ENCODE data around the gene IL11. TPM values are rescaled to one million over a fixed set of nuclear protein-coding genes. Genes with fewer than 3 reads are reported as not detected.

IL11 gene
- polyA plus RNA-seq, 2 donors, result 0.47 to 0.51 TPM

GRCh38 chr19:55316646-55317045, 53.6 kb downstream of the IL11 start:
- H3K4me1 ChIP-seq (ENCODE audit: control insufficient read depth in 2 of 2, insufficient read depth in 2 of 2, low read length in 1 of 2), result peaks cover 0 to 4% of the 10 kb centered on the region in 2 donors
- no peaks in the 10 kb centered on the region for H3K27me3 ChIP-seq (ENCODE audit: control insufficient read depth in 1 of 2, insufficient read depth in 2 of 2, low read length in 2 of 2)
- H3K9me3 ChIP-seq (ENCODE audit: control insufficient read depth in 2 of 2, insufficient read depth in 1 of 2, low read depth in 1 of 2, low read length in 1 of 2), result no peaks in the 10 kb centered on the region
- no peak overlapping the region for H3K4me3 ChIP-seq (ENCODE audit: low read depth in 1 of 2, low read length in 2 of 2)
- no peak overlapping the region for H3K27ac ChIP-seq (ENCODE audit: low read depth in 2 of 2, low read length in 1 of 2)
- no peaks in the 10 kb centered on the region for H3K36me3 ChIP-seq (ENCODE audit: control insufficient read depth in 2 of 2, insufficient read depth in 2 of 2, low read length in 1 of 2)
- 78 to 88% methylated on average over 8 of the region's 8 CpGs for WGBS, 2 donors

GRCh38 chr19:55315956-55316525, 54.2 kb downstream of the IL11 start:
- Histone ChIP-seq H3K27ac (ENCODE audit: low read depth in 2 of 2, low read length in 1 of 2) (no peak overlapping the region), H3K9me3 (ENCODE audit: control insufficient read depth in 2 of 2, insufficient read depth in 1 of 2, low read depth in 1 of 2, low read length in 1 of 2) (no peaks in the 10 kb centered on the region), H3K4me1 (ENCODE audit: control insufficient read depth in 2 of 2, insufficient read depth in 2 of 2, low read length in 1 of 2) (peaks cover 0 to 4% of the 10 kb centered on the region in 2 donors), H3K27me3 (ENCODE audit: control insufficient read depth in 1 of 2, insufficient read depth in 2 of 2, low read length in 2 of 2) (no peaks in the 10 kb centered on the region), H3K36me3 (ENCODE audit: control insufficient read depth in 2 of 2, insufficient read depth in 2 of 2, low read length in 1 of 2) (no peaks in the 10 kb centered on the region), H3K4me3 (ENCODE audit: low read depth in 1 of 2, low read length in 2 of 2) (no peak overlapping the region)
- 69 to 82% methylated on average over 13 of the region's 13 CpGs for WGBS, 2 donors

GRCh38 chr19:55314396-55314795, 55.9 kb downstream of the IL11 start:
- Histone ChIP-seq H3K27me3 (ENCODE audit: control insufficient read depth in 1 of 2, insufficient read depth in 2 of 2, low read length in 2 of 2) (no peaks in the 10 kb centered on the region), H3K36me3 (ENCODE audit: control insufficient read depth in 2 of 2, insufficient read depth in 2 of 2, low read length in 1 of 2) (no peaks in the 10 kb centered on the region), H3K4me3 (ENCODE audit: low read depth in 1 of 2, low read length in 2 of 2) (no peak overlapping the region), H3K9me3 (ENCODE audit: control insufficient read depth in 2 of 2, insufficient read depth in 1 of 2, low read depth in 1 of 2, low read length in 1 of 2) (no peaks in the 10 kb centered on the region), H3K27ac (ENCODE audit: low read depth in 2 of 2, low read length in 1 of 2) (no peak overlapping the region), H3K4me1 (ENCODE audit: control insufficient read depth in 2 of 2, insufficient read depth in 2 of 2, low read length in 1 of 2) (no peaks in the 10 kb centered on the region)
- WGBS, 2 donors, result 86 to 88% methylated on average over 8 of the region's 8 CpGs

Other genes with a start within 250 kb of the IL11 start
- 10 to 100 TPM in 1 of 2 donors, 1 to 10 TPM in 1; 6.1 to 10.9 TPM for gene TNNT1, start 221.3 kb downstream of the IL11 start, polyA plus RNA-seq
- 1 to 10 TPM; 1.0 to 2.6 TPM for gene TNNI3, start 212.7 kb downstream of the IL11 start, polyA plus RNA-seq
- gene DNAAF3, start 203.8 kb downstream of the IL11 start, polyA plus RNA-seq, result 1 to 10 TPM in 1 of 2 donors, under 1 TPM in 1; 0.44 to 1.1 TPM
- under 1 TPM in 1 of 2 donors, not detected in 1; 0.05 TPM for gene SYT5, start 190.2 kb downstream of the IL11 start, polyA plus RNA-seq
- under 1 TPM; 0.10 to 0.19 TPM for gene PTPRH, start 161.0 kb downstream of the IL11 start, polyA plus RNA-seq
- gene TMEM86B, start 141.7 kb downstream of the IL11 start, polyA plus RNA-seq, result 1 to 10 TPM; 2.3 to 6.0 TPM
- gene PPP6R1, start 111.4 kb downstream of the IL11 start, polyA plus RNA-seq, result 10 to 100 TPM; 29.8 to 30.6 TPM
- 10 to 100 TPM; 30.9 to 44.9 TPM for gene HSPBP1, start 90.4 kb downstream of the IL11 start, polyA plus RNA-seq
- gene BRSK1, start 86.5 kb downstream of the IL11 start, polyA plus RNA-seq, result 1 to 10 TPM in 1 of 2 donors, under 1 TPM in 1; 0.96 to 1.0 TPM
- under 1 TPM in 1 of 2 donors, not detected in 1; 0.12 TPM for gene TMEM150B, start 45.1 kb downstream of the IL11 start, polyA plus RNA-seq
- 1 to 10 TPM; 5.0 to 9.4 TPM for gene KMT5C, start 30.6 kb downstream of the IL11 start, polyA plus RNA-seq
- under 1 TPM; 0.48 to 0.53 TPM for gene COX6B2, start 15.7 kb downstream of the IL11 start, polyA plus RNA-seq
- not detected for gene GARIN5B, start 7.2 kb downstream of the IL11 start, polyA plus RNA-seq
- not detected for gene TMEM190, start 6.4 kb upstream of the IL11 start, polyA plus RNA-seq
- under 1 TPM; 0.49 to 0.98 TPM for gene TMEM238, start 13.8 kb upstream of the IL11 start, polyA plus RNA-seq
- 1,000 to 10,000 TPM; 2,179 to 2,435 TPM for gene RPL28, start 15.5 kb upstream of the IL11 start, polyA plus RNA-seq
- 10 to 100 TPM; 12.8 to 24.1 TPM for gene UBE2S, start 37.3 kb upstream of the IL11 start, polyA plus RNA-seq
- gene SHISA7, start 72.8 kb upstream of the IL11 start, polyA plus RNA-seq, result under 1 TPM in 1 of 2 donors, not detected in 1; 0.01 TPM
- 10 to 100 TPM; 38.6 to 95.2 TPM for gene ISOC2, start 91.2 kb upstream of the IL11 start, polyA plus RNA-seq
- gene C19orf85, start 94.3 kb upstream of the IL11 start, polyA plus RNA-seq, result under 1 TPM in 1 of 2 donors, not detected in 1; 0.04 TPM
- gene ZNF628, start 106.2 kb upstream of the IL11 start, polyA plus RNA-seq, result 1 to 10 TPM; 3.8 to 7.0 TPM
- gene NAT14, start 114.7 kb upstream of the IL11 start, polyA plus RNA-seq, result 1 to 10 TPM; 4.2 to 6.8 TPM
- 1 to 10 TPM in 1 of 2 donors, under 1 TPM in 1; 0.92 to 1.0 TPM for gene SSC5D, start 118.0 kb upstream of the IL11 start, polyA plus RNA-seq
- gene SBK2, start 166.7 kb upstream of the IL11 start, polyA plus RNA-seq, result not detected
- gene SBK3, start 175.1 kb upstream of the IL11 start, polyA plus RNA-seq, result under 1 TPM; 0.09 to 0.18 TPM
- gene ZNF579, start 210.4 kb upstream of the IL11 start, polyA plus RNA-seq, result 1 to 10 TPM; 3.4 to 4.4 TPM
- gene FIZ1, start 229.1 kb upstream of the IL11 start, polyA plus RNA-seq, result 10 to 100 TPM in 1 of 2 donors, 1 to 10 TPM in 1; 7.2 to 10.9 TPM
- gene ZNF524, start 229.8 kb upstream of the IL11 start, polyA plus RNA-seq, result 10 to 100 TPM; 24.6 to 30.5 TPM
- gene ZNF865, start 235.2 kb upstream of the IL11 start, polyA plus RNA-seq, result 1 to 10 TPM; 4.3 to 5.9 TPM